HEK293 (cell line): ENCODE data around the gene ARFGEF2.
"Not testable (repeated sequence)": the region's sequence is repeated elsewhere in the genome, so short reads cannot be mapped to it uniquely, and the experiment has no call there.

ENCODE experiments used
- CTCF ChIA-PET: fragments of 350-600 bp; formaldehyde crosslinking; extraction: SDS; loops from one replicate; lab custom pipeline; 2021; ENCODE audit warnings: antibody characterized with exemption; lab: Yijun Ruan, JAX
- POLR2A ChIA-PET: fragments of 300-600 bp; formaldehyde crosslinking; extraction: SDS; loops from one replicate; lab custom pipeline; 2020; ENCODE audit warnings: antibody characterized with exemption, inconsistent platforms; lab: Yijun Ruan, JAX
- H3K27ac ChIP-seq: fragments of 200-500 bp; sonication (Bioruptor generic); 2 replicates; pipeline ENCODE4 v1.5.1; 2014; ENCODE audit warnings: low read depth, low read length, control low read depth, inconsistent platforms; ENCODE audit errors: extremely low read depth
- H3K36me3 ChIP-seq, 2 experiments: fragments of 200-500 bp in 1 of 2; sonication (Bioruptor generic) in 1 of 2; 1 replicate in 1 of 2; 2 replicates in 1 of 2; pipeline ENCODE4 v1.5.1; 2014 to 2017; ENCODE audit warnings: inconsistent platforms in 2 of 2, low read length in 2 of 2; ENCODE audit not compliant: control insufficient read depth in 2 of 2, insufficient read depth in 1 of 2
- H3K4me1 ChIP-seq: fragments of 200-500 bp; sonication (Bioruptor generic); 2 replicates; pipeline ENCODE4 v1.5.1; 2014; ENCODE audit warnings: mild to moderate bottlenecking, low read length, inconsistent platforms; ENCODE audit not compliant: control insufficient read depth, insufficient read depth
- H3K4me3 ChIP-seq: 2 replicates; pipeline ENCODE4 v1.5.1; 2011; ENCODE audit warnings: low read depth, mild to moderate bottlenecking, control low read depth, low read length, moderate library complexity
- H3K9me3 ChIP-seq: fragments of 200-500 bp; sonication (Bioruptor generic); 2 replicates; pipeline ENCODE4 v1.5.1; 2014; ENCODE audit warnings: low read depth, low read length, inconsistent platforms; ENCODE audit not compliant: control insufficient read depth, insufficient read depth
- BCL11A ChIP-seq: fragments of 450-650 bp; formaldehyde crosslinking; IDR thresholded peaks from 2 replicates; pipeline ENCODE4 v1.5.1; 2016; ENCODE audit warnings: low read depth, missing biosample characterization, missing genetic modification characterization
- KLF1 ChIP-seq: fragments of 450-650 bp; formaldehyde crosslinking; IDR thresholded peaks from 2 replicates; pipeline ENCODE4 v1.5.1; 2016; ENCODE audit warnings: missing biosample characterization, missing genetic modification characterization
- MYNN ChIP-seq: fragments of 450-650 bp; formaldehyde crosslinking; IDR thresholded peaks from 2 replicates; pipeline ENCODE4 v1.5.1; 2016; ENCODE audit warnings: missing biosample characterization, missing genetic modification characterization, borderline replicate concordance
- OSR2 ChIP-seq: fragments of 450-650 bp; formaldehyde crosslinking; IDR thresholded peaks from 2 replicates; pipeline ENCODE4 v1.5.1; 2016; ENCODE audit warnings: missing biosample characterization, missing genetic modification characterization
- ZBTB17 ChIP-seq: fragments of 450-650 bp; formaldehyde crosslinking; IDR thresholded peaks from 2 replicates; pipeline ENCODE4 v1.5.1; 2016; ENCODE audit warnings: missing biosample characterization, missing genetic modification characterization
- ZFP41 ChIP-seq: fragments of 450-650 bp; formaldehyde crosslinking; IDR thresholded peaks from 2 replicates; pipeline ENCODE4 v1.5.1; 2016; ENCODE audit warnings: missing biosample characterization, missing genetic modification characterization, borderline replicate concordance
- ZNF146 ChIP-seq: fragments of 450-650 bp; formaldehyde crosslinking; IDR thresholded peaks from 2 replicates; pipeline ENCODE4 v1.5.1; 2016; ENCODE audit warnings: missing biosample characterization, missing genetic modification characterization
- ZNF169 ChIP-seq: fragments of 450-650 bp; formaldehyde crosslinking; IDR thresholded peaks from 2 replicates; pipeline ENCODE4 v1.5.1; 2016; ENCODE audit warnings: missing biosample characterization, missing genetic modification characterization
- ZNF211 ChIP-seq: fragments of 450-650 bp; formaldehyde crosslinking; IDR thresholded peaks from 2 replicates; pipeline ENCODE4 v1.5.1; 2016; ENCODE audit warnings: low read depth, missing biosample characterization, missing genetic modification characterization
- ZNF223 ChIP-seq: fragments of 450-650 bp; formaldehyde crosslinking; IDR thresholded peaks from 2 replicates; pipeline ENCODE4 v1.5.1; 2016; ENCODE audit warnings: missing biosample characterization, missing genetic modification characterization
- ZNF324 ChIP-seq: fragments of 450-650 bp; formaldehyde crosslinking; IDR thresholded peaks from 2 replicates; pipeline ENCODE4 v1.5.1; 2016; ENCODE audit warnings: missing biosample characterization, missing genetic modification characterization
- ZNF341 ChIP-seq: fragments of 450-650 bp; formaldehyde crosslinking; IDR thresholded peaks from 2 replicates; pipeline ENCODE4; 2016; ENCODE audit warnings: low read depth, missing biosample characterization, missing genetic modification characterization
- ZNF366 ChIP-seq: fragments of 450-650 bp; formaldehyde crosslinking; conservative IDR thresholded peaks from 2 replicates; pipeline ENCODE4 v1.5.1; 2016; ENCODE audit warnings: missing biosample characterization, missing genetic modification characterization
- ZNF398 ChIP-seq: fragments of 450-650 bp; formaldehyde crosslinking; IDR thresholded peaks from 2 replicates; pipeline ENCODE4 v1.5.1; 2017; ENCODE audit warnings: missing biosample characterization, missing genetic modification characterization
- ZNF404 ChIP-seq: fragments of 450-650 bp; formaldehyde crosslinking; IDR thresholded peaks from 2 replicates; pipeline ENCODE4 v1.5.1; 2017; ENCODE audit warnings: missing biosample characterization, missing genetic modification characterization
- ZNF433 ChIP-seq: fragments of 450-650 bp; formaldehyde crosslinking; IDR thresholded peaks from 2 replicates; pipeline ENCODE4 v1.5.1; 2016; ENCODE audit warnings: missing biosample characterization, missing genetic modification characterization, low read depth
- ZNF514 ChIP-seq: fragments of 450-650 bp; formaldehyde crosslinking; IDR thresholded peaks from 2 replicates; pipeline ENCODE4 v1.5.1; 2016; ENCODE audit warnings: missing biosample characterization, missing genetic modification characterization
- ZNF521 ChIP-seq: fragments of 450-650 bp; formaldehyde crosslinking; IDR thresholded peaks from 2 replicates; pipeline ENCODE4 v1.5.1; 2017; ENCODE audit warnings: missing biosample characterization, mild to moderate bottlenecking, missing genetic modification characterization
- ZNF600 ChIP-seq: fragments of 450-650 bp; formaldehyde crosslinking; IDR thresholded peaks from 2 replicates; pipeline ENCODE4 v1.5.1; 2016; ENCODE audit warnings: missing biosample characterization, missing genetic modification characterization
- ZNF623 ChIP-seq: fragments of 450-650 bp; formaldehyde crosslinking; IDR thresholded peaks from 2 replicates; pipeline ENCODE4 v1.5.1; 2016; ENCODE audit warnings: missing biosample characterization, missing genetic modification characterization
- ZNF664 ChIP-seq: fragments of 450-650 bp; formaldehyde crosslinking; IDR thresholded peaks from 2 replicates; pipeline ENCODE4 v1.5.1; 2016; ENCODE audit warnings: missing biosample characterization, missing genetic modification characterization
- ZNF670 ChIP-seq: fragments of 450-650 bp; formaldehyde crosslinking; IDR thresholded peaks from 2 replicates; pipeline ENCODE4 v1.5.1; 2016; ENCODE audit warnings: missing biosample characterization, missing genetic modification characterization, low read depth
- TF ChIP-seq, protein P1 (sequence below): fragments of 450-650 bp; formaldehyde crosslinking; IDR thresholded peaks from 2 replicates; pipeline ENCODE4; 2016; ENCODE audit warnings: missing biosample characterization, missing genetic modification characterization

ARFGEF2 gene

DNA sequence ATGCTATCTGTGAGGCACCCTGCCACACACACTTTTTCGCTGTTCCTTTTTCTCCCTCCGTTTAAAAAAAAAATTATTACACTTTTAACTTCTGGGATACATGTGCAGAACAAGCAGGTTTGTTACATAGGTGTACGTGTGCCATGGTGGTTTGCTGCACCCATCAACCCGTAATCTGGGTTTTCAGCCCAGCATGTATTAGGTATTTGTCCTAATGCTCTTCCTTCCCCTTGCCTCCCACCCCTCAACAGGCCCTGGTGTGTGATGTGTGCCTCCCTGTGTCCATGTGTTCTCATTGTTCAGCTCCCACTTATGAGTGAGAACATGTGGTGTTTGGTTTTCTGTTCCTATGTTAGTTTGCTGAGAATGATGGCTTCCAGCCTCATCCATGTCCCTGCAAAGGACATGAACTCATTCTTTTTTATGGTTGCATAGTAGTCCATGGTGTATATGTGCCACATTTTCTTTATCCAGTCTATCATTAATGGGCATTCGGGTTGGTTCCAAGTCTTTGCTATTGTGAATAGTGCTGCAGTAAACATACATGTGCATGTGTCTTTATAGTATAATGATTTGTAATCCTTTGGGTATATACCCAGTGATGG, 12.9 kb downstream of the ARFGEF2 start:
- H3K27ac ChIP-seq, CTCF ChIA-PET, POLR2A ChIA-PET: not testable (repeated sequence)

DNA sequence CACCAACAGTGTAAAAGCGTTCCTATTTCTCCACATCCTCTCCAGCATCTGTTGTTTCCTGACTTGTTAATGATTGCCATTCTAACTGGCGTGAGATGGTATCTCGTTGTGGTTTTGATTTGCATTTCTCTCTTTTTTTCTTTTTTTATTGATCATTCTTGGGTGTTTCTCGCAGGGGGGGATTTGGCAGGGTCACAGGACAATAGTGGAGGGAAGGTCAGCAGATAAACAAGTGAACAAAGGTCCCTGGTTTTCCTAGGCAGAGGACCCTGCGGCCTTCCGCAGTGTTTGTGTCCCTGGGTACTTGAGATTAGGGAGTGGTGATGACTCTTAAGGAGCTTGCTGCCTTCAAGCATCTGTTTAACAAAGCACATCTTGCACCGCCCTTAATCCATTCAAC, 13.5 kb downstream of the ARFGEF2 start:
- H3K27ac ChIP-seq, H3K4me1 ChIP-seq, POLR2A ChIA-PET, H3K4me3 ChIP-seq, CTCF ChIA-PET, H3K36me3 ChIP-seq, H3K9me3 ChIP-seq: not testable (repeated sequence)

More for the DNA sequence above, 12.9 kb downstream of the ARFGEF2 start:
- H3K36me3 ChIP-seq, H3K9me3 ChIP-seq, H3K4me3 ChIP-seq, H3K4me1 ChIP-seq: not testable (repeated sequence)
- peak; percentile 54 for TF ChIP-seq ZNF341
- peak; percentile 91 for TF ChIP-seq ZNF146 (tag by site-specific recombination)

DNA sequence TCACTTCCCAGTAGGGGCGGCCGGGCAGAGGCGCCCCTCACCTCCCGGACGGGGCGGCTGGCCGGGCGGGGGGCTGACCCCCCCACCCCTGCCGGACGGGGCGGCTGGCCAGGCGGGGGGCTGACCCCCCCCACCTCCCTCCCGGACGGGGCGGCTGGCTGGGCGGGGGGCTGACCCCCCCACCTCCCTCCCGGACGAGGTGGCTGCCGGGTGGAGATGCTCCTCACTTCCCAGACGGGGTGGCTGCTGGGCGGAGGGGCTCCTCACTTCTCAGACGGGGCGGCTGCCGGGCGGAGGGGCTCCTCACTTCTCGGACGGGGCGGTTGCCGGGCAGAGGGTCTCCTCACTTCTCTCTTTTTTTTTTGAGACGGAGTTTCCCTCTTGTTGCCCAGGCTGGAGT, 14.7 kb downstream of the ARFGEF2 start:
- H3K27ac ChIP-seq, H3K36me3 ChIP-seq, H3K4me1 ChIP-seq, H3K9me3 ChIP-seq, H3K4me3 ChIP-seq, POLR2A ChIA-PET: not testable (repeated sequence)
- CTCF ChIA-PET, result interaction anchor here (1.3 kb wide), 1 partner anchor 278 kb away, joined by 3 read pairs; no protein-coding TSS in a partner anchor

DNA sequence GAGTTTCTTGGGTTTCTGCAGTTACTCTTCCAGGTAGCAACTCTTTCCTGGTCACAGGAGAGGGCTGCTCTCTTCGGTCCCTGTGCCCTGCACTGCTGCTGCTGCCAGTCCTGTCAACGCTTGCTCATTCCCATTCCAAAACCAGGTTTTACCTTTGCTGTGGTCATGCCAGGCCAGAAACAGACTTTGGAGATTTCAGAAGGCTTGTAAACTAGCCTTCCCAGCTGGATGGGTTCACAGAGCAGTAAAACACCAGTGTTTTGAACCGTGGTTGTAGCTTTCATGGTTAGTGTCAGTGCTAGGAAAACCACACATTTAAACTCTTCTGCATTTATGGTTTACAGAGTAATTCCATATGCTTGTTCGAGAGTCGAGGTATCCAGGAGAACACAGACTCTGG, 16.2 kb downstream of the ARFGEF2 start:
- Histone ChIP-seq H3K4me3 (no peak overlapping the region), H3K9me3 (no peaks in the 10 kb centered on the region), H3K27ac (no peak overlapping the region), H3K4me1 (no peaks in the 10 kb centered on the region), H3K36me3 (peaks cover 0 to 14% of the 10 kb centered on the region in 2 experiments; a peak in 1 of 3 replicates)
- POLR2A ChIA-PET, result no interaction called here
- TF ChIP-seq ZNF169 (tag by site-specific recombination), result no peak
- TF ChIP-seq ZNF521 (tag by site-specific recombination), result no peak
- TF ChIP-seq ZBTB17, result no peak
- no peak for TF ChIP-seq ZNF514 (tag by site-specific recombination)
- peak; percentile 56 for TF ChIP-seq ZNF600 (tag by site-specific recombination)
- no peak for TF ChIP-seq ZNF664 (tag by site-specific recombination)
- CTCF ChIA-PET, result no interaction called here

- CTCF ChIA-PET, result interaction anchor here (0.8 kb wide), 1 partner anchor 25 kb away, joined by 3 read pairs; no protein-coding TSS in a partner anchor
- no peak for TF ChIP-seq MYNN (tag by site-specific recombination)
- TF ChIP-seq ZNF433, result no peak
- TF ChIP-seq ZNF223 (tag by site-specific recombination), result no peak
- TF ChIP-seq, protein P1, sequence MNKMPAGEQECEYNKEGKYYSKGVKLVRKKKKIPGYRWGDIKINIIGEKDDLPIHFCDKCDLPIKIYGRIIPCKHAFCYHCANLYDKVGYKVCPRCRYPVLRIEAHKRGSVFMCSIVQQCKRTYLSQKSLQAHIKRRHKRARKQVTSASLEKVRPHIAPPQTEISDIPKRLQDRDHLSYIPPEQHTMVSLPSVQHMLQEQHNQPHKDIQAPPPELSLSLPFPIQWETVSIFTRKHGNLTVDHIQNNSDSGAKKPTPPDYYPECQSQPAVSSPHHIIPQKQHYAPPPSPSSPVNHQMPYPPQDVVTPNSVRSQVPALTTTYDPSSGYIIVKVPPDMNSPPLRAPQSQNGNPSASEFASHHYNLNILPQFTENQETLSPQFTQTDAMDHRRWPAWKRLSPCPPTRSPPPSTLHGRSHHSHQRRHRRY (tag by site-specific recombination), result no peak
- TF ChIP-seq KLF1 (tag by site-specific recombination), result no peak
- TF ChIP-seq ZNF623, result no peak
- TF ChIP-seq ZNF670, result no peak
- TF ChIP-seq ZNF398 (tag by site-specific recombination), result no peak
- TF ChIP-seq ZNF324, result no peak
- no peak for TF ChIP-seq ZFP41
- TF ChIP-seq ZNF366 (tag by site-specific recombination), result no peak
- no peak for TF ChIP-seq BCL11A (tag by site-specific recombination)
- no peak for TF ChIP-seq ZNF404 (tag by site-specific recombination)
- TF ChIP-seq ZNF211, result no peak
- TF ChIP-seq OSR2, result no peak
- TF ChIP-seq, all 188 proteins: peak for 0
- H3K36me3 ChIP-seq, result peaks cover 0 to 24% of the 10 kb centered on the region in 2 experiments; a peak in 1 of 3 replicates
- H3K9me3 ChIP-seq, result no peaks in the 10 kb centered on the region
- no peaks in the 10 kb centered on the region for H3K4me1 ChIP-seq
- POLR2A ChIA-PET, result interaction anchor here (1.3 kb wide), 1 partner anchor 107 kb away, joined by 3 read pairs; the partner anchor contains the start of gene CSE1L
- no peak overlapping the region for H3K4me3 ChIP-seq
- H3K27ac ChIP-seq, result no peak overlapping the region
Observed at GRCh38 chr20:48938670-48939069, 17.2 kb downstream of the ARFGEF2 start.
